HepG2 (cell line): ENCODE measurements around the gene FRK. TPM values are rescaled to one million over a fixed set of nuclear protein-coding genes. Genes with fewer than 3 reads are reported as not detected.

Experiments used
- ATAC-seq: fragments of 200-7000 bp; cut with Tn5 transposase; 3 replicates; pipeline ENCODE4 v1.9.1; 2020; ENCODE audit warnings: mild to moderate bottlenecking, moderate library complexity
- BruUV-seq: library from RNA; stranded (reverse); fragments of 400-500 nt; replicated peaks from 2 replicates; lab custom pipeline; 2021; lab: Mats Ljungman, UMichigan
- CTCF ChIA-PET: fragments of 300-600 bp; formaldehyde crosslinking; extraction: SDS; loops from one replicate; lab custom pipeline; 2021; ENCODE audit warnings: low total read pairs, inconsistent platforms, low intra/inter-chr PET ratio; lab: Yijun Ruan, JAX
- POLR2A ChIA-PET: fragments of 350-600 bp; sonication (Branson Sonifier 250); formaldehyde crosslinking; loops from one replicate; lab custom pipeline; 2020; ENCODE audit warnings: antibody characterized with exemption, inconsistent platforms; lab: Yijun Ruan, JAX
- DNase-seq: peaks from one replicate; pipeline ENCODE4 v3.0.0-alpha.2; 2015; ENCODE audit warnings: low spot score
- FAIRE-seq: peaks from 3 replicates; lab custom pipeline; 2011; peaks lifted over from hg19 to GRCh38; lab: Jason Lieb, UNC
- H2AFZ ChIP-seq: one replicate; pipeline ENCODE4 v1.6.1; 2011; ENCODE audit warnings: low read length, inconsistent platforms
- H3K27ac ChIP-seq: fragments of 300-600 bp; 3 replicates; pipeline ENCODE4 v1.8.0; 2011; ENCODE audit warnings: mixed run types, mild to moderate bottlenecking, mixed read lengths, low read length, inconsistent platforms; ENCODE audit not compliant: insufficient read depth; ENCODE audit errors: extremely low read length
- H3K27me3 ChIP-seq, 2 experiments: fragments of 200-600 bp in 1 of 2; 2 replicates in 1 of 2; 3 replicates in 1 of 2; pipeline versions ENCODE4 v1.6.0 to v1.8.0; 2011; ENCODE audit warnings: low read length in 2 of 2, mild to moderate bottlenecking in 2 of 2, moderate library complexity in 2 of 2, inconsistent platforms in 1 of 2; ENCODE audit not compliant: insufficient read depth in 2 of 2, control insufficient read depth in 1 of 2
- H3K36me3 ChIP-seq, 2 experiments: fragments of 200-600 bp in 1 of 2; replicated peaks in 1 of 2; 2 replicates in 1 of 2; 3 replicates in 1 of 2; pipeline versions ENCODE4 v1.5.1 to v1.8.0; 2011; ENCODE audit warnings: low read length in 2 of 2, inconsistent platforms in 1 of 2; ENCODE audit not compliant: insufficient read depth in 2 of 2, control insufficient read depth in 1 of 2
- H3K4me1 ChIP-seq: 2 replicates; pipeline ENCODE4 v1.5.1; 2012; ENCODE audit warnings: low read length, inconsistent platforms; ENCODE audit not compliant: insufficient read depth
- H3K4me2 ChIP-seq: 2 replicates; pipeline ENCODE4 v1.6.0; 2011; ENCODE audit warnings: low read depth, low read length, inconsistent platforms
- H3K4me3 ChIP-seq, 3 experiments: fragments of 200-600 bp in 1 of 3; sonication (generic), shearing (Covaris generic) in 1 of 3; replicated peaks in 1 of 3; 2 replicates each; pipeline ENCODE4 v1.5.1; 2011 to 2016; ENCODE audit warnings: low read length in 3 of 3, inconsistent platforms in 2 of 3, low read depth in 2 of 3, mild to moderate bottlenecking in 2 of 3, control low read depth in 1 of 3, mixed read lengths in 1 of 3; ENCODE audit not compliant: insufficient read depth in 1 of 3
- H3K79me2 ChIP-seq: one replicate; pipeline ENCODE4 v1.6.1; 2011; ENCODE audit warnings: low read length, inconsistent platforms; ENCODE audit not compliant: insufficient read depth
- H3K9ac ChIP-seq: 2 replicates; pipeline ENCODE4 v1.6.0; 2011; ENCODE audit warnings: mild to moderate bottlenecking, low read depth, low read length, inconsistent platforms; ENCODE audit not compliant: insufficient read depth
- H3K9me3 ChIP-seq: 2 replicates; pipeline ENCODE4 v1.5.1; 2012; ENCODE audit warnings: mild to moderate bottlenecking, low read length
- H4K20me1 ChIP-seq: 2 replicates; pipeline ENCODE4 v1.6.0; 2011; ENCODE audit warnings: inconsistent platforms, mild to moderate bottlenecking, low read length, moderate library complexity; ENCODE audit not compliant: insufficient read depth
- CEBPB ChIP-seq: IDR thresholded peaks from 2 replicates; pipeline ENCODE4 v1.6.1; 2011; ENCODE audit warnings: low read depth, low read length, improper control_type of control experiment, borderline replicate concordance
- CEBPG ChIP-seq: IDR thresholded peaks from 2 replicates; pipeline ENCODE4 v1.6.1; 2016
- HBP1 ChIP-seq: IDR thresholded peaks from 2 replicates; pipeline ENCODE4 v1.6.1; 2016; ENCODE audit warnings: low read depth, control low read depth
- RFX1 ChIP-seq: fragments of 450-650 bp; IDR thresholded peaks from 2 replicates; pipeline ENCODE4 v1.6.1; 2017
- WGBS: methylation state at CpG from one replicate; pipeline ENCODE4 v1.1.6; 2017; ENCODE audit warnings: low lambda C conversion rate; 5-methylcytosine and 5-hydroxymethylcytosine counted together
- in situ Hi-C: cut with HindIII; loops from 2 replicates; pipeline ENCODE4 v1.10.0; 2017; ENCODE audit warnings: low pct_unique_long_range_greater_than_20kb; ENCODE audit not compliant: extremely low pct_ligation_motif_present
- intact Hi-C: fragments of 100-400 bp; cut with micrococcal nuclease; formaldehyde crosslinking; loops from one replicate; pipeline ENCODE4 v1.10.0; 2022; ENCODE audit not compliant: unreplicated experiment
- polyA plus RNA-seq, 8 experiments: library from polyadenylated mRNA; depleted of rRNA in 3 of 8; stranded (reverse) in 7 of 8; unstranded in 1 of 8; fragments of >200 nt; fragmentation: Illumina TruSeq in 4 of 8; extraction: Trizol in 4 of 8; gene quantifications; 2 replicates each; pipeline versions ENCODE4 v1.2.1 to v1.2.3, GENCODE V29; 2011 to 2016; ENCODE audit warnings: low read depth in 4 of 8, missing spikeins in 1 of 8, mixed read lengths in 1 of 8; ENCODE audit not compliant: insufficient read depth in 1 of 8
- total RNA-seq, 5 experiments: library from RNA; depleted of rRNA; stranded (reverse); fragments of >200 nt; fragmentation: Illumina TruSeq; extraction: Trizol; gene quantifications; 2 replicates each; pipeline ENCODE4 v1.2.3, GENCODE V29; 2016; ENCODE audit warnings: low read depth in 1 of 5

FRK gene
- total and polyA plus RNA-seq, 2 of the 13 experiments (the other 11 are each of a cell fraction or from before 2014, with no cell fraction given) = 1.3 to 2.9 TPM

- H2AFZ ChIP-seq = no peak overlapping the region
- intact Hi-C loops = no loop called here
- no TSS peak for BruUV-seq
- in situ Hi-C loops = no loop called here
- H3K27me3 ChIP-seq = no peaks in the 10 kb centered on the region
- no peak overlapping the region for H3K4me3 ChIP-seq
- no peak overlapping the region for H3K4me2 ChIP-seq
- ATAC-seq = peak; percentile 43; the same call in 2 of the 3 replicates
- WGBS = 79% methylated on average over 6 of the region's 6 CpGs
- no peaks in the 10 kb centered on the region; a peak in 1 of 5 replicates for H3K36me3 ChIP-seq
- CTCF ChIA-PET = interaction anchor here (5.9 kb wide), 1 partner anchor 88 kb away, joined by 68 read pairs; no protein-coding TSS in a partner anchor
- TF ChIP-seq HBP1 (CRISPR knock-in tag) (no peak), RFX1 (peak; percentile 9; the same call in 1 of the 2 replicates), CEBPB (peak; percentile 72), CEBPG (CRISPR knock-in tag) (peak; percentile 66)
- TF ChIP-seq, all 625 proteins: peak for 3
- FAIRE-seq (no peak), DNase-seq (no peak)
- Histone ChIP-seq H3K9me3 (no peaks in the 10 kb centered on the region), H3K9ac (no peak overlapping the region), H3K4me1 (peaks cover 32% of the 10 kb centered on the region), H3K79me2 (peaks cover 8% of the 10 kb centered on the region), H3K27ac (no peak overlapping the region), H4K20me1 (no peaks in the 10 kb centered on the region)
- POLR2A ChIA-PET = interaction anchor here (1.2 kb wide), 1 partner anchor 92 kb away, joined by 8 read pairs; the partner anchor contains the start of gene NT5DC1
Observed at GRCh38 chr6:116008470-116009243, 52.0 kb downstream of the FRK start.
